Glutamatergic neuron (in vitro differentiated cells): Measurements from ENCODE around the gene NOTCH1. TPM values are rescaled to one million over a fixed set of nuclear protein-coding genes. Genes with fewer than 3 reads are reported as not detected.

Experiments used
- DNase-seq: peaks from one replicate; pipeline ENCODE4 v3.0.0; 2022
- H3K27ac Mint-ChIP-seq: one replicate; pipeline ENCODE4 v1.8.0; 2020; ENCODE audit warnings: mild to moderate bottlenecking, mixed read lengths, inconsistent platforms; ENCODE audit not compliant: unreplicated experiment
- H3K27me3 Mint-ChIP-seq: one replicate; pipeline ENCODE4 v1.8.0; 2020; ENCODE audit warnings: mild to moderate bottlenecking, moderate library complexity, mixed read lengths, inconsistent platforms; ENCODE audit not compliant: unreplicated experiment
- H3K36me3 Mint-ChIP-seq: one replicate; pipeline ENCODE4 v1.8.0; 2020; ENCODE audit warnings: mild to moderate bottlenecking, mixed read lengths, inconsistent platforms; ENCODE audit not compliant: unreplicated experiment
- H3K4me1 Mint-ChIP-seq: one replicate; pipeline ENCODE4 v1.8.0; 2020; ENCODE audit warnings: mild to moderate bottlenecking, low read depth, mixed read lengths, inconsistent platforms; ENCODE audit not compliant: unreplicated experiment
- H3K4me3 Mint-ChIP-seq: one replicate; pipeline ENCODE4 v1.8.0; 2020; ENCODE audit warnings: mild to moderate bottlenecking, mixed read lengths, inconsistent platforms; ENCODE audit not compliant: unreplicated experiment
- H3K9me3 Mint-ChIP-seq: one replicate; pipeline ENCODE4 v1.8.0; 2020; ENCODE audit warnings: mild to moderate bottlenecking, moderate library complexity, mixed read lengths, inconsistent platforms; ENCODE audit not compliant: unreplicated experiment
- CTCF ChIP-seq: fragments of 200-600 bp; sonication (generic); IDR thresholded peaks from one replicate; pipeline ENCODE4 v1.5.0; 2021; ENCODE audit not compliant: partially characterized antibody, unreplicated experiment
- total RNA-seq: library from RNA; stranded (reverse); fragmentation: NEBNext Ultra II Directional; extraction: Animal tissue kit (Norgen Biotek cat#: 25700); gene quantifications from one replicate; pipeline ENCODE4 v1.2.1, GENCODE V29; 2021; ENCODE audit not compliant: unreplicated experiment

The NOTCH1 gene
- total RNA-seq, 1 donor from 2014 or later = 64.2 TPM

- H3K9me3 Mint-ChIP-seq = peaks cover 2% of the 10 kb centered on the region
- TF ChIP-seq CTCF = no peak
These were observed 72.5 kb downstream of the NOTCH1 start for GRCh38 chr9:136473354-136473721.

GRCh38 chr9:136472640-136473353 lies 73.1 kb downstream of the NOTCH1 start:
- no peak overlapping the region for H3K27ac Mint-ChIP-seq
- no peak overlapping the region for H3K4me3 Mint-ChIP-seq
- peaks cover 4% of the 10 kb centered on the region for H3K4me1 Mint-ChIP-seq
- TF ChIP-seq CTCF = no peak
- no peak for DNase-seq
- no peaks in the 10 kb centered on the region for H3K36me3 Mint-ChIP-seq
- H3K9me3 Mint-ChIP-seq = peaks cover 2% of the 10 kb centered on the region
- H3K27me3 Mint-ChIP-seq = peaks cover 5% of the 10 kb centered on the region

More at GRCh38 chr9:136473354-136473721, 72.5 kb downstream of the NOTCH1 start:
- H3K4me1 Mint-ChIP-seq = peaks cover 5% of the 10 kb centered on the region
- no peak for DNase-seq
- no peaks in the 10 kb centered on the region for H3K36me3 Mint-ChIP-seq
- H3K4me3 Mint-ChIP-seq = no peak overlapping the region
- H3K27ac Mint-ChIP-seq = no peak overlapping the region
- peaks cover 5% of the 10 kb centered on the region for H3K27me3 Mint-ChIP-seq

GRCh38 chr9:136471802-136472487 lies 73.9 kb downstream of the NOTCH1 start:
- H3K27ac Mint-ChIP-seq = no peak overlapping the region
- no peak for TF ChIP-seq CTCF
- no peaks in the 10 kb centered on the region for H3K36me3 Mint-ChIP-seq
- peaks cover 2% of the 10 kb centered on the region for H3K9me3 Mint-ChIP-seq
- H3K4me1 Mint-ChIP-seq = no peaks in the 10 kb centered on the region
- no peak overlapping the region for H3K4me3 Mint-ChIP-seq
- peaks cover 5% of the 10 kb centered on the region for H3K27me3 Mint-ChIP-seq
- DNase-seq = no peak

GRCh38 chr9:136470792-136471469 lies 74.9 kb downstream of the NOTCH1 start:
- H3K27me3 Mint-ChIP-seq = peaks cover 5% of the 10 kb centered on the region
- H3K4me3 Mint-ChIP-seq = no peak overlapping the region
- no peaks in the 10 kb centered on the region for H3K36me3 Mint-ChIP-seq
- DNase-seq = no peak
- H3K9me3 Mint-ChIP-seq = peaks cover 2% of the 10 kb centered on the region
- peak overlapping the region; percentile 59 for H3K27ac Mint-ChIP-seq
- H3K4me1 Mint-ChIP-seq = no peaks in the 10 kb centered on the region
- no peak for TF ChIP-seq CTCF
